HG03108 (cell line): Measurements from ENCODE around the gene TMEM151B.
"Not testable (repeated sequence)": the region's sequence is repeated elsewhere in the genome, so short reads cannot be mapped to it uniquely, and the experiment has no call there.

Source experiments
- ATAC-seq: cut with Tn5 transposase; IDR thresholded peaks from one replicate; pipeline ENCODE4 v1.9.1; 2021; ENCODE audit warnings: moderate library complexity; ENCODE audit not compliant: unreplicated experiment

Gene TMEM151B

DNA sequence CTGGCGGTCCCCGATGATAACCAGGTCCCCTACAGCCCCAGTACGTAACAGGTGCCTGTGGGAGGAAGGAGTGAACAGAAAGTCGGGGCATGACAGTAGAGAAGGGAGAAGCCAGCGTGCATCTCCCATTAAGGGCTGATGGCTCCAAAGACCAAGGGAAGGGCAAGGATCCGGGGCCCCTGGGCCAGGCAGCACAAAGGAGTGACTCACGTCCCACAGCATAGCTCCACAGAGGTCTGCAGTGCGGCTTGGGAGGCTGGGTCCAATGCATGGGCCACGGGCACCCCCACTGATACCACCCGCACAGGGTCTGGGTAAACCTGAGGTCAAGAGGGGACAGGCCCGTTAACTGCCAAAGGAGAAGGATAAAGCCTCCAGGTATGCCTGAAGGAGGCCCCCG lies 32.6 kb downstream of the TMEM151B start:
- no peak for ATAC-seq

DNA sequence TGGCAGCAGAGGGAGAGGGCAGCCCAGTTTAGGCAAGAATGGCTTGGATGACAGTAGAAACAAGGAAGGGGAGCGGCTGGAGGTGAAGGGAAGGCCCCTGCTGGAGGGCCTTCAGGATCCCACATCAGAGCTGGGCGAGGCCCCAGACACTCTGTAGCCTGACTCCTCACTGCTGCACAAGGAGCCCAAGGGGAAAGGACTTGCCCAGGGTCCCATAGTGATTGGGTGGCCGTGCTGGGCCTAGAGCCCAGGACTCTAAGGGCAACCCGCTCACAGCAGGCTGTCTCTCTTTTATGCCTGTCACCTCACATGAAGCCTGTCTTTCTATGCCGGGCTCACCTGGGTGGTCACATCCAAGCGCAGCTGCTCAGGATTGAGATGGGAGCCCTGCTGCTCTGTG lies 33.6 kb downstream of the TMEM151B start:
- no peak for ATAC-seq

DNA sequence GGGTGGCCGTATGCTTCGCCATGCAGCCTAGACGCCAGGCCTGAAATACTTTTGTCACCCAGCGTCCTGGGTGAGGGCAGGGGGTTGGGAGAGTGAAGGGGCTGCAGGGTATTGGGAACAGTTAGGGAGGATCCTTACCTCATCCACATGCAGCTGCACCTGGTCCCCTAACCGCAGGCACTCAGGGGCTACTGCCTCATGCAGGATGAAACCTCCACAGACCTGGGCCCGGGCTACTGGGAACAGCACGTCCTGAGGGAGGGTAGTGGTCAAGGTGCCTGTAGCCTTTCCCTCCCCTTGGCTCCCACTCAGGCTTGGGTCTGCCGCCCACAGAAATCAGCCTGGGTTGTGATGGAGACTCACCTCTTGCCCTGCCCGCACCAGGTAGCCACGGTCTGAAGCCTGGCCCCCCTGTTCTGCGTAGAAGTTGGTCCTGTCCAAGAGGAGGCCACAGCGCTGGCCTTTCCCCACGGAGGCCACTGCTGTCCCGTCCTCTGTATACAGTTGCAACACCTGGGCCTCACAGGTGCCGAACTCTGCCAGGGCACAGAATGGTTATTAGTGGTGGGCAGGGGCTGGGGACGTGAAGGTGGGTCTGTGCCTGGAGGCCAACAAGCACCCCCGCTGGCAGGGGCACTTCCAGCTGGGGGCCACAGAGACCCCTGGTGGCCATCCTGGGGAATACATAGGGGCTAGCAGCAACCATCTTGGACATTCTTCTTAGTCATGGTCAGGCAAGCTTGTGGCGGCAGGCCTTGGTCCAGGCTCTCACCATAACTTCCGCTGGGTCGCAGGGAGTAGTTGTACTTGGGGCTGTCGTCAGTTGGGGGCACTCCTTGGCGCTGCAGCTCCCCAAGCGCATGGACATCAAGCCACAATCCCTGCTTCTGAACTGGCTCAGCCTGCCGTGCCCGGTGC lies 34.3 kb downstream of the TMEM151B start:
- ATAC-seq = no peak

DNA sequence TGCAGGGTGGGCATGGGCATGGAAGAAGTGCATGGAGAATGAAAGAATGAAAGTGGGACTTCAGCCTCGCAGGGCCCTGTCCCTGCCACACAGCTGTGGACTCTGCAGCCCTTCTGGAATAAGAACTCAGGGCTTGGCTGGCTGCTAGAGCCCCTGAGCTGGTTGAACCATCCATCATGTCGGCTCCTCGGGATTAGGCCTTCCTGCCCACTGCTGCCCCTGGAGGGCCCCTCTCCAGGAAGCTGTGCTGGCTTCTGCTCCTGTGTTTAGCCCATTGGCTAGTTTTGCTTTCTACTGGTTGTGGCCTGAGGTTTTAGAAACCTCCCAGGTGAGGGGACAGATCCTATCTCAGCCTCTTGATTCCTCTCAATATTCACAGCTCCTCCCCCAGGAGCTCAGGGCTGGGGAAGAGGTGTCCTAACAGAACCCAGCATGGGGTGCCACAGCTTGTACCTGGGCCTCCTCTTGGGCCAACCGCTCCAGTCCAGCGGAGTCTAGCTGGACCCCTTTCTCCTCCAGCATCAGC lies 35.0 kb downstream of the TMEM151B start:
- no peak for ATAC-seq

DNA sequence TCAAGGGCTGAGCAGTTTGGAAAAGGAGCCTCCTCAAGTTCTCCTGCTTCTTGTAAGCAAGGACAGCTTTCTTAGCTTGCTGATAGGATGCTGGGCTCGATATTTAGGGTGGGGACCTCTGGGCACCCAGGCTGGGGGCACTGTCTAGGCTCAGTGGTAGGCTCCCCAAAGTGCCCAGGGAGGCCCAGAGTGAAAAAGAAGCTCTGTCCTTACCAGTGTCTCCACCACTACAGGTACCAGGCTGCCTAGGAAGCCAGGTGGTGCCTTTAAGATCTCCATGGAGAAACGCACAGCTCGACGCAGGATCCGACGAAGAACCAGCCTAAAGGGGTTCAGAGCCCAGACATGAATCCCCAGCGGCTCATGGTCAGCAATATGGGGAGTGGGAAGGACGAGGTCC lies 36.5 kb downstream of the TMEM151B start:
- no peak for ATAC-seq

DNA sequence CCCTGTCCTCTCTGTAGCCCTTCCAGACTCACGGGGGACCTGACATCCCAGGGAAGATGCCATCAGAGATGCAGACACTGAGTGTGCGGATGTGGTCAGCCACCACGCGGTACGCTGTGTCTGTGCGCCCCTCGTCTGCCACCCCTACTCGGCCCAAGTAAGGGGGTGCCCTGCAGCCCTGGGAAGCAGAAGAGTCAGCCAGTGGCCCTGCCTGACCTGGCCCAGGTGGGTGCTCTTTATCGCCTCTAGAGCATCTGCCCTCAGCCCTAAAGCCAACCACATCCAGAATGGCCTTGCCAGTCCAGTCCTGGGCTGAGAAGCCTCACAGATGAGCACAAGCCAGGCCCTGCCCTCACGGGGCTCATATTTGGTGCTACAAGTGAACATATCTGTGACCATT lies 37.0 kb downstream of the TMEM151B start:
- no peak for ATAC-seq

DNA sequence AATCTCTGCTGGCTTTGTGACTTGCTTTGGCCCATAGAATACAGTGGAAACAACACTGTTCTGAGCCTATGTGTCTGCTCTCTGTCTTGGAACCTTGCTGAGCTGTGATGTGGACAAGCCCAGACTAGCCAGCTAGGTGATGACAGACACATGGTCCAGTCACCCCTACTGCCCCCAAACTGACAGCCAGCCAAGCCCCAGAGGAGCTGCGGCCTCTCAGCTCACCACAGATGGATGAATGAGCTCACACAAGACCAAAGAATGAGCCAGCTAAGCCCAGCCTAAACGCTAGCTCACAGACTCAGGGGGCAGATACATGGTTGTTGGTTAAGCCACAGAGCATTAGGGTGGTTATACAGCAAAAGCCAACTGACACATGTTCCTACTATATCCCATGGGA lies 38.8 kb downstream of the TMEM151B start:
- ATAC-seq = no peak

DNA sequence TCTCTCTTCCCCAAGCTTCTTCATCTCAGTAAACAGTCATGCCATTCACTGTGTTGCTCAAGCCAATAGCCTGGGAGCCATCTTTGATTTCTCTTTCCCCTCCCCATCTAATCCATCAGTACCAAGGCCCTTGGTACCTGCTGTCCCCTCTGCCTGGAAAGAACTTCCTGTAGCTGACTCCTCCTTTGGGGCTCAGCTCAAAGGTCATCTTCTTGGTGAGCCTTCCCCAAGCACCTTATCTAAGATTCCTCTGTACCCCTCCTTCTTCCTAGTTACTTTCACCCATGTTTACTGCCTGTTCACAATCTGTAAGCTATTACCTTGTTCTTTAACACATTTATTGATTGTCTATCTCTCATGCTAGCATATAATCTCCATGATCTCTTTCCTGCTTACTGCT lies 39.4 kb downstream of the TMEM151B start:
- ATAC-seq = no peak

DNA sequence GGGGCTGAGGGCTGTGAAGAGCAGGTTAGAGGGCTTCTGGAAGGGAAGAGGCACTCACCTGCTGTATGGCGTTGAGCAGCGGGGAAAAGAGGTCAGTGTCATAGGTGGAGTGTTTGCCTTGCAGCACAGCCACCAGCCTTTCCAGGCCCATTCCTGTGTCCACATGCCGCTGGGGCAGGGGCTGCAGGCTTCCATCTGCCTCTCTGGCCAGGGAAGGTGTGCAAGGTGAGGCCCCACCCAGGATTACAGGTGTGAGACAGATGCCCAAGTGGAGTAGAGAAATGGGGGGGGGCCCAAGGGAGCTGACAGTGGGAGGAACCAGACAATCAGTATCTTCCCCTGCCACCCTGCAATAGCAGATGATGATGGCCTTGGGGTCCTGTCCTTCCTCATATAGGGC lies 40.0 kb downstream of the TMEM151B start:
- no peak for ATAC-seq

DNA sequence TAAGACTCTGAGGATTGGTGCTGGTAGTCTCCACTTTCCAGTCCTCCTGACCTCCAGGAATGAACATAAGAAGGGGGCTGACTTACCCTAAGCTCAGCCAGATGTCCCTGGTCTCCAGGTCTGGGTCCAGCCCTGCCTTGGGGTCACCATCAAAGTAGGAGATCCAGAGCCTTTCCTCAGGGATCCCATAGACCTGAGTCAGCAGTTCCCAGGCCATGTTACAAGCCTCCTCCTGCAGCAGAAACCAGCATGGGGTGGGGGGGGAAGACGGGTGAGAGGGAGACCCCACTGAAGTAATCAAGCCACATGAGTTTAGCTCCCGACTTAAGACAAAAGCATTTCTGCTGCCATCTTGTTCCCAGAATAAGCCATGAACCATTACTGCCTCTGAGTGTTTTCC lies 41.1 kb downstream of the TMEM151B start:
- no peak for ATAC-seq

DNA sequence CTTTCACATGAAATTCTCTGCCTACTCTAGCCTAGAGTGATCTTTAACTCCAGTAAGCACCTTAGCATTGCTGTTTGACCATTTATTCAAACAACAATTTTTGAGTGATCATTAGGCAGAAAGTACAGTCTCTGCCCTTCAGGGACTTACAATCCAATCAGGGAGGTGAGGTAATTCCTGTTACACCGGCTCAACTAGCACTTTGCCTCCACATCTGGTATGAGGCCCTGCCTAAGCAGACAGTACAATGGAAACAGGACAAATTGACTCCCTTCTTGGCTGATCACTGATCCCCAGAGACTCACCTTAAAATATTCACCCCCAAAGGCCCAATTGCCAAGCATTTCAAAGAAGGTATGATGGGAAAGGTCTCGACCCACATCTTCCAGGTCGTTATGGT lies 41.5 kb downstream of the TMEM151B start:
- ATAC-seq = no peak

DNA sequence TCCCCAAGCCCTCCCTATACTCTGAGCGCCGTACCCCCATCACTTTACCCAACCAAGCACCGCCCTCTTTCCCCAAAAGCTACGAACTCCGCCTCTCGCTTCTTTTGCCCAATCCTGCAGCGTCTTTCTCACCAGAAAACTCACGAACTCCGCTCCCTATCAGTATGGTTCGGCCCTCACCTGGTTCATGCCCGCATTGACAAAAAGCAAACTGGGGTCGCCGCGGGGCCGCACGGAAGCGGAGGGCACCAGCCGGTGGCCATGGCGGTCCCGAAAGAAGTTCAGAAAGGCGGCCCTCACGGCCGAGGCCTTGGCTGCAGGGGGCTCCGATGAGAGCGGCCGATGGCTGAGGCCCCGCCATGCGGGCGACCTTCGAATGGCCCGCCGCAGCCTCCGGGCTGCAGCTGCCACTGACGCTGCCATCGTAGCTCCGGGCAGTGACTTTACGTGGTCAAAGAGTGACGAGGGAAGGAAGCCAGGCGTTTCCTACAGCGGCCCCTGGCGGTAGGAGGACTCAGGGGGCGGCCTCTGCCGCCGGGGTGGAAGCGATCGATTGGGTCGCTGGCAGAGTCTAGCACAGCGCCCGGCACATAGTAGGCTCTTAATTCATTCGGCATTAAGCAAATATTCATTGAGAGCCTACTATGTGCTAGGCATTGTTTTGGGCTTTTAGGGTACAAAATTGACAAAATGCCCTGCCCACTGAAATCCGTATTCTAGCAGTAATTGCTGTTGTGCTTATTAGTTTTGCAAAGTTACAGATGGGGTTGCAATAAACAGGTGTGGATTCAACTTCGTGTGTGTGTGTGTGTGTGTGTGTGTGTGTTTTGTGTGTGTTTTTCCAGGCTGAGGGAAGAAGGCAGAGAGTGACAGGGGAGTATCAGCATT lies 42.9 kb downstream of the TMEM151B start, which contains the start of gene AARS2:
Gene AARS2, minus strand, starts transcription at position 447 of the 888 bp plus-strand sequence. Its CDS starts 24 bp downstream, at position 423.
- peak; percentile 87 for ATAC-seq

DNA sequence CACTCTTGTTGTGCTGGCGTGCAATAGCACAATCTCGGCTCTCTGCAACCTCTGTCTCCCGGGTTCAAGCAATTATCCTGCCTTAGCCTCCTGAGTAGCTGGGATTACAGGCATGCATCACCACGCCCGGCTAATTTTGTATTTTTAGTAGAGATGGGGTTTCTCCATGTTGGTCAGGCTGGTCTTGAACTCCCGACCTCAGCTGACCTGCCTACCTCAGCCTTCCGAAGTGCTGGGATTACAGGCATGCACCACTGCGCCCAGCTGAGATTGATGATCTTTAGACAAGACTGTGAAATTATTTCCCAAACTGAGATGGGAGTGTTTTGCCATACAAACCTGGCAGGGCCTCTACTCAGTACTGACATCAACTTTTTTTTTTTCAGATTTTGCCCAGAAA lies 44.4 kb downstream of the TMEM151B start:
- ATAC-seq = not testable (repeated sequence)

DNA sequence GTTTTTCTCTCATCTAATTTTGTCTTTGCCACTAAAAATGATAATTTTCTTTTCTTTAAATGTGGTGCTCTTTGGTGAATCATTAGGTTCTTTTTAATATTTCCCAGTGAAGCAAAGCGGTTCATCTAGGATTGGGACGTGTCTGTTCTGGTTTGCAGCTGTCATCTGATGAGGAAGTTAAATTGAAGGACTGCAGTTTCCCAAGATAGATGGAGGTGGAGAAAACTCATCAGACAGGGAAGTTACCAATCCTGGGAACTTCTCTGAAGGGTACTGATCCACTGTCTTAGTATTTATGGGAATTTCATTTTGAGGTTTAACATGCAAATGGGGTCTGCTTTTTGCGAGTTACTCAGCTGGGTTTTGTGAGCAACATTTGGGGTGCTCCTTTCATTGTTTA lies 45.3 kb downstream of the TMEM151B start:
- ATAC-seq = no peak

DNA sequence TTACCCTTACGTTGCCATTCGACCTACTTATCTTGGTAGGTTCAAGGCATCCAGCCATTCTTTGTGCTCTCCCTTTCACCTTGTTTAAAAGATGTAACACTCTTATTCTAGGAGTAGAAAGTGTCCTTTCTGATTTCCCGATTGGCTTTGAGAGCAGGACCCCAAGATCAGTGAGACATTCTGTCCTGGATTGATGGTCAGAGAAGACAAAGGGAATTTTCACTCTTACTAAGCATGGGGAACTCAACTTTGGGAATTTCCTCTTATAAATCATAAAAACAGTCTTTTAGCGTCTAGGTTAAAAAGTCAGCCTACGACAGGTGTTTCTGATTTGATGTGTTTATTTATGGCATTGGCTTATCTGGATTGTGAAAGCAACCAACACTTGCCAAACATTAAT lies 45.7 kb downstream of the TMEM151B start:
- no peak for ATAC-seq

DNA sequence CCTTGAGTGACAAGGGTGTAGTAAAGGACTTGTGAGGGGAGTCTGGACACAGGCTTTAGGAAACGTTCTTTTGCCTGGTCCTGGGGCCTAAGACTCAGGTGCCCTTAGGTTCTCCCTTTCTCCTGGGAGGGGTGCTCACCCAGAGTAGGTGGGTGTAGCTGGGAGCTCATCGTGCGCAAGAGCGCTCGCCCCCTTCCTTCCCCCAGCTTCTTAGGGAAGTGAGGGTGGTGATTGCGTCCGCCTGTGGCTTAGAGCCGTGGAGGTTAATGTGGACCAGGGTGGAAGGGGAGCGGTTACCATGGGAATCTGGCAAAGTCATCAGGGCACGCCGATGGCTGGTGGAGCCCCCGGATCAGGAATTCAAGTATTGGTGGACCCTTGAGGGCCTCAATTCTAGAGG lies 46.2 kb downstream of the TMEM151B start:
- no peak for ATAC-seq

DNA sequence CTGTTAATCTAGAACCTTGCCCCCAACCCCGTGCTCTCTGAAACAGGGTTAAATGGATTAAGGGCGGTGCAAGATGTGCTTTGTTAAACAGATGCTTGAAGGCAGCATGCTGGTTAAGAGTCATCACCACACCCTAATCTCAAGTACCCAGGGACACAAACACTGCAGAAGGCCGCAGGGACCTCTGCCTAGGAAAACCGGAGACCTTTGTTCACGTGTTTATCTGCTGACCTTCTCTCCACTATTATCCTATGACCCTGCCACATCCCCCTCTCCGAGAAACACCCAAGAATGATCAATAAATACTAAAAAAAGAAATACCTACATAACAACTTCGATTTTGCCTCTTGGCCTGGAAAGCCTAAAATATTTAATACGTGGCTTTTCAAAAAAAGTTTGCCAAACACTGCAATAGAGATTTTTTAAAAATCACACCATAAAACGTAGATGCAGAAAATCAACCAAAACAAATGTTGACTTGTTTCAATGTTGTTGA lies 46.9 kb downstream of the TMEM151B start:
- ATAC-seq = not testable (repeated sequence)

DNA sequence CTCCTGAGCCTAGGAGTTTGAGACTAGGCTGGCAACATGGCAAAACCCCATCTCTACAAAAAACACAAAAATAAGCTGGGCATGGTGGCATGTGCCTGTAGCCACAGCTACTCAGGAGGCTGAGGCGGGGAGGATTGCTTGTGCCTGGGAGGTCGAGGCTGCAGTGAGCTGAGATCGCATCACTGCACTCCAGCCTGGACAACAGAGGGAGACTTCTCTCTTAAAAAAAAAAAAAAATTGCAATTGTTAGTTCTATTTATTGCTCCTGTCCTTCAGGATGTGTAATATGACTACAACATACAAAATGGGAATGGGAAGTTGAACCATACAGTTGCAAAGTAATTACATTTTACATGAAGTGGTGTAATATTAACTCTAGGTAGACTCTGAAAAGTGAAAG lies 51.0 kb downstream of the TMEM151B start:
- ATAC-seq = no peak

DNA sequence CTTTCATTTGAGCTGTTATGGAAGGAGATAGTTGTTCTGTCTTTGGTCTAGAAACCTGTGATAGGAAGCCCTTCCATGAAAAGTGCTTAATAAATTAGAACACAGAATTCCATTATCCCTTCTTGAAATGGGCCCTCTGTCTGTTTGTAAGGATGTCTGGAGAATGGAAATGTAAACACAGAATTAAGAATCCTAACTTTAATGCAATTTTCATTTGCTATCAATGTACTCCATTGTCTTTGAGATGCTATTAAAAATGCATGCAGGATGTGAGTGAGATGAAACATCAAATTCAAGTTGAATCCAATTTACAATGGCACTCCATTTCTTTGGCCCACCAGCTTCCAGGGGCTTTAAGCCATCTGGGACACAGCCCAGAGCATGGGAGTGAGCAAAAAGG lies 56.8 kb downstream of the TMEM151B start:
- ATAC-seq = no peak

DNA sequence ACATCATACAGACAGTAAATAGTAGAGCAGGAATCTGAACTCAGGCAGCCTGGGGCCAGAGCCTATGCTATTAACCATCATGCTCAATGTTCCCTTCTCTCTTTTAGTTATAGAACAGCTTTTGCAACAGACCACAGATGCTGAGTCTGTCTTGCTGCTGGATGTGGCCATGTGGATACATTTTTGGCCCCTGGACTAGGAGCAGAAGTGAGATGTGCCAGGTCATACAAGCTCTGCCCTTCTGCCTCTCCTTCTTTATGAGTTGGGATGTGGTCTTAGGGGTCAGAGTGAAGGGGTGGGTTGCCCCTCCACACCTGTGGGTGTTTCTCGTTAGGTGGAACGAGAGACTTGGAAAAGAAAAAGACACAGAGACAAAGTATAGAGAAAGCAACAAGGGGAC lies 57.5 kb downstream of the TMEM151B start:
- no peak for ATAC-seq

DNA sequence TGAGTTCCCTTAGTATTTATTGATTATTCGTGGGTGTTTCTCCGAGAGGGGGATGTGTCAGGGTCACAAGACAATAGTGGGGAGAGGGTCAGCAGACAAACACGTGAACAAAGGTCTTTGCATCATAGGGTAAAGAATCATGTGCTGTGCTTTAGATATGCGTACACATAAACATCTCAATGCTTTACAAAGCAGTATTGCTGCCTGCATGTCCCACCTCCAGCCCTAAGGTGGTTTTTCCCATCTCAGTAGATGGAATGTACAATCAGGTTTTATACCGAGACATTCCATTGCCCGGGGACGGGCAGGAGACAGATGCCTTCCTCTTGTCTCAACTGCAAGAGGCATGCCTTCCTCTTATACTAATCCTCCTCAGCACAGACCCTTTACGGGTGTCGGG lies 58.0 kb downstream of the TMEM151B start:
- not testable (repeated sequence) for ATAC-seq
